Measurements from ENCODE around the gene GDE1.

GDE1 gene

GRCh38 chr16:19468300-19468699 lies 53.6 kb downstream of the GDE1 start:
- Histone ChIP-seq H3K27ac (replicated peaks) (no peak overlapping the region), H3K4me3 (replicated peaks; ENCODE audit: insufficient read depth, low read length) (no peak overlapping the region), H3K27me3 (ENCODE audit: insufficient read depth, poor library complexity, severe bottlenecking) (no peaks in the 10 kb centered on the region)
- DNase-seq (ENCODE audit: low read depth in 1 of 2, low spot score in 1 of 2), result no peak
- TF ChIP-seq CTCF (IDR thresholded peaks at IDR 0.05; ENCODE audit: insufficient read depth, low read length) (no peak), GABPA (IDR thresholded peaks at IDR 0.05; ENCODE audit: low read depth) (no peak), REST (IDR thresholded peaks at IDR 0.05; ENCODE audit: insufficient replicate concordance, low read depth) (no peak), POLR2AphosphoS5 (IDR thresholded peaks at IDR 0.05; ENCODE audit: low read depth) (no peak), SPI1 (IDR thresholded peaks at IDR 0.05; ENCODE audit: borderline replicate concordance, low read depth) (no peak)

- no peak for TF ChIP-seq GABPA (IDR thresholded peaks at IDR 0.05; ENCODE audit: low read depth)
- no peak for TF ChIP-seq REST (IDR thresholded peaks at IDR 0.05; ENCODE audit: insufficient replicate concordance, low read depth)
- no peak for TF ChIP-seq POLR2AphosphoS5 (IDR thresholded peaks at IDR 0.05; ENCODE audit: low read depth)
- no peak for TF ChIP-seq SPI1 (IDR thresholded peaks at IDR 0.05; ENCODE audit: borderline replicate concordance, low read depth)
- Histone ChIP-seq H3K27ac (replicated peaks) (no peak overlapping the region), H3K27me3 (ENCODE audit: insufficient read depth, poor library complexity, severe bottlenecking) (no peaks in the 10 kb centered on the region), H3K4me3 (replicated peaks; ENCODE audit: insufficient read depth, low read length) (no peak overlapping the region)
- DNase-seq (ENCODE audit: low read depth in 1 of 2, low spot score in 1 of 2), result no peak
These were observed 58.2 kb downstream of the GDE1 start for GRCh38 chr16:19463468-19464315.

- no peak for DNase-seq (ENCODE audit: low read depth in 1 of 2, low spot score in 1 of 2)
- TF ChIP-seq REST (IDR thresholded peaks at IDR 0.05; ENCODE audit: insufficient replicate concordance, low read depth), result no peak
- no peak for TF ChIP-seq GABPA (IDR thresholded peaks at IDR 0.05; ENCODE audit: low read depth)
- TF ChIP-seq POLR2AphosphoS5 (IDR thresholded peaks at IDR 0.05; ENCODE audit: low read depth), result no peak
- TF ChIP-seq CTCF (IDR thresholded peaks at IDR 0.05; ENCODE audit: insufficient read depth, low read length), result no peak
- no peak for TF ChIP-seq SPI1 (IDR thresholded peaks at IDR 0.05; ENCODE audit: borderline replicate concordance, low read depth)
These were observed 61.5 kb downstream of the GDE1 start for GRCh38 chr16:19460397-19460796.

More at GRCh38 chr16:19460397-19460796, 61.5 kb downstream of the GDE1 start:
- Histone ChIP-seq H3K27me3 (ENCODE audit: insufficient read depth, poor library complexity, severe bottlenecking) (no peaks in the 10 kb centered on the region), H3K4me3 (replicated peaks; ENCODE audit: insufficient read depth, low read length) (no peak overlapping the region), H3K27ac (replicated peaks) (no peak overlapping the region)
